ENCODE data around the gene HDAC5. TPM values are rescaled to one million over a fixed set of nuclear protein-coding genes. Genes with fewer than 3 reads are reported as not detected.

Gene HDAC5
- total RNA-seq, 1 donor from 2014 or later: 59.2 TPM

- H3K36me3 ChIP-seq: peaks cover 94% of the 10 kb centered on the region
- intact Hi-C loops (cut with DNase I): no loop called here
- DNase-seq: no peak
These were observed 38.5 kb downstream of the HDAC5 start for GRCh38 chr17:44084921-44085320.

GRCh38 chr17:44084131-44084538, 39.3 kb downstream of the HDAC5 start:
- H3K4me1 ChIP-seq: no peaks in the 10 kb centered on the region
- DNase-seq (no peak), ATAC-seq (peak in 1 of 2 donors; percentile 7)
- intact Hi-C loops (cut with DNase I): no loop called here
- no peak overlapping the region for H3K27ac ChIP-seq
- peak; percentile 24 for TF ChIP-seq CTCF (IDR thresholded peaks at IDR 0.05)
- H3K9me3 ChIP-seq: no peaks in the 10 kb centered on the region
- H3K36me3 ChIP-seq: peaks cover 95% of the 10 kb centered on the region
- H3K4me3 ChIP-seq: no peak overlapping the region
- no peaks in the 10 kb centered on the region for H3K27me3 ChIP-seq (ENCODE audit: low read depth)

More at GRCh38 chr17:44084921-44085320, 38.5 kb downstream of the HDAC5 start:
- H3K4me1 ChIP-seq: no peaks in the 10 kb centered on the region
- no peak for TF ChIP-seq CTCF (IDR thresholded peaks at IDR 0.05)
- no peak overlapping the region for H3K4me3 ChIP-seq
- no peaks in the 10 kb centered on the region for H3K27me3 ChIP-seq (ENCODE audit: low read depth)
- ATAC-seq: no peak
- no peak overlapping the region for H3K27ac ChIP-seq
- H3K9me3 ChIP-seq: no peaks in the 10 kb centered on the region

- Histone ChIP-seq H3K27me3 (ENCODE audit: low read depth) (no peaks in the 10 kb centered on the region), H3K27ac (no peak overlapping the region), H3K4me1 (no peaks in the 10 kb centered on the region), H3K9me3 (no peaks in the 10 kb centered on the region), H3K4me3 (no peak overlapping the region), H3K36me3 (peaks cover 95% of the 10 kb centered on the region)
- DNase-seq (no peak), ATAC-seq (no peak)
- intact Hi-C loops (cut with DNase I): no loop called here
- TF ChIP-seq CTCF (IDR thresholded peaks at IDR 0.05): no peak
These were observed 40.1 kb downstream of the HDAC5 start for GRCh38 chr17:44083250-44083849.

GRCh38 chr17:44082256-44082927, 41.0 kb downstream of the HDAC5 start:
- H3K27me3 ChIP-seq (ENCODE audit: low read depth): no peaks in the 10 kb centered on the region
- TF ChIP-seq CTCF (IDR thresholded peaks at IDR 0.05): no peak
- peaks cover 8% of the 10 kb centered on the region for H3K4me1 ChIP-seq
- no peak overlapping the region for H3K27ac ChIP-seq
- ATAC-seq (no peak), DNase-seq (peak; percentile 24)
- intact Hi-C loops (cut with DNase I): no loop called here
- no peak overlapping the region for H3K4me3 ChIP-seq
- peaks cover 95% of the 10 kb centered on the region for H3K36me3 ChIP-seq
- no peaks in the 10 kb centered on the region for H3K9me3 ChIP-seq

- ATAC-seq (no peak), DNase-seq (peak; percentile 4)
- H3K9me3 ChIP-seq: no peaks in the 10 kb centered on the region
- TF ChIP-seq CTCF (IDR thresholded peaks at IDR 0.05): no peak
- H3K27ac ChIP-seq: no peak overlapping the region
- H3K4me1 ChIP-seq: peaks cover 15% of the 10 kb centered on the region
- no peak overlapping the region for H3K4me3 ChIP-seq
- H3K36me3 ChIP-seq: peaks cover 96% of the 10 kb centered on the region
- no peaks in the 10 kb centered on the region for H3K27me3 ChIP-seq (ENCODE audit: low read depth)
- intact Hi-C loops (cut with DNase I): no loop called here
These were observed 41.8 kb downstream of the HDAC5 start for GRCh38 chr17:44081681-44082080.

Measured in lower lobe of right lung (tissue), 2 donors.